Breast epithelium (tissue), 3 donors: Measurements from ENCODE around the gene FOXA3.

Experiments
- CTCF ChIP-seq, 3 donors: fragments of 450-650 bp; IDR thresholded peaks; one replicate each; pipeline ENCODE4 v1.5.1; 2016 to 2017; ENCODE audit warnings: antibody characterized with exemption in 3 of 3, mild to moderate bottlenecking in 3 of 3, moderate library complexity in 3 of 3
- POLR2A ChIP-seq: fragments of 450-650 bp; IDR thresholded peaks from one replicate; pipeline ENCODE4 v1.6.1; 2016; ENCODE audit warnings: antibody characterized with exemption, mild to moderate bottlenecking, moderate library complexity
- POLR2AphosphoS5 ChIP-seq, 3 donors: sonication (generic); formaldehyde crosslinking; IDR thresholded peaks; one replicate each; pipeline ENCODE4 v1.6.1; 2017; ENCODE audit warnings: antibody characterized with exemption in 3 of 3

- TF ChIP-seq CTCF (IDR thresholded peaks at IDR 0.05) (no peak), POLR2A (no peak), POLR2AphosphoS5 (IDR thresholded peaks at IDR 0.05) (no peak)
Measured at GRCh38 chr19:45874620-45874966, 10.5 kb downstream of the FOXA3 start.
